IMR-90 (cell line): ENCODE data around the gene GP9. TPM values are rescaled to one million over a fixed set of nuclear protein-coding genes. Genes with fewer than 3 reads are reported as not detected.

Source experiments
- ATAC-seq: fragments of 200-7000 bp; cut with Tn5 transposase; 2 replicates; pipeline ENCODE4 v1.9.1; 2020; ENCODE audit warnings: low read depth, mild to moderate bottlenecking, moderate library complexity
- Bru-seq: library from RNA; stranded (reverse); fragments of 400-500 nt; gene quantifications from one replicate; lab custom pipeline; 2021; lab: Mats Ljungman, UMichigan
- BruChase-seq, 2 experiments: library from RNA; stranded (reverse); fragments of 400-500 nt; gene quantifications; one replicate each; lab custom pipeline; 2021; lab: Mats Ljungman, UMichigan
- BruUV-seq: library from RNA; stranded (reverse); fragments of 400-500 nt; replicated peaks from 2 replicates; lab custom pipeline; 2021; lab: Mats Ljungman, UMichigan
- CTCF ChIA-PET: fragments of 300-600 bp; formaldehyde crosslinking; extraction: SDS; loops from one replicate; lab custom pipeline; 2021; ENCODE audit warnings: antibody characterized with exemption; lab: Yijun Ruan, JAX
- POLR2A ChIA-PET: fragments of 300-600 bp; sonication (Branson Sonifier 250); formaldehyde crosslinking; loops from one replicate; lab custom pipeline; 2022; ENCODE audit warnings: antibody characterized with exemption; ENCODE audit not compliant: unreplicated experiment; lab: Charles Lee
- DNase-seq: peaks from one replicate; pipeline ENCODE4 v3.0.0; 2013
- H2AFZ ChIP-seq: replicated peaks from 2 replicates; pipeline ENCODE3; 2013; ENCODE audit warnings: low read length, mild to moderate bottlenecking; ENCODE audit not compliant: poor library complexity
- H2AK5ac ChIP-seq: 2 replicates; pipeline ENCODE4 v1.6.1; 2013; ENCODE audit warnings: low read depth, low read length, inconsistent platforms
- H2AK9ac ChIP-seq: replicated peaks from 2 replicates; pipeline ENCODE3; 2013; ENCODE audit warnings: mild to moderate bottlenecking, low read depth, low read length, moderate library complexity; ENCODE audit not compliant: poor library complexity
- H2BK120ac ChIP-seq: 2 replicates; pipeline ENCODE4 v1.6.1; 2013; ENCODE audit warnings: low read depth, low read length, inconsistent platforms
- H2BK15ac ChIP-seq: 3 replicates; pipeline ENCODE4 v1.6.1; 2013; ENCODE audit warnings: low read depth, low read length, inconsistent platforms
- H2BK20ac ChIP-seq: 2 replicates; pipeline ENCODE4 v1.6.1; 2013; ENCODE audit warnings: low read depth, mild to moderate bottlenecking, inconsistent platforms, low read length, moderate library complexity
- H2BK5ac ChIP-seq: 2 replicates; pipeline ENCODE4 v1.6.1; 2013; ENCODE audit warnings: mild to moderate bottlenecking, low read depth, low read length, inconsistent platforms; ENCODE audit not compliant: poor library complexity, severe bottlenecking
- H3K14ac ChIP-seq: replicated peaks from 2 replicates; pipeline ENCODE4 v1.6.1; 2013; ENCODE audit warnings: low read depth, low read length, inconsistent platforms
- H3K18ac ChIP-seq: 2 replicates; pipeline ENCODE4 v1.6.1; 2013; ENCODE audit warnings: low read depth, low read length, control low read depth
- H3K23ac ChIP-seq: 2 replicates; pipeline ENCODE4 v1.6.1; 2013; ENCODE audit warnings: low read depth, low read length, inconsistent platforms
- H3K27ac ChIP-seq: 2 replicates; pipeline ENCODE4 v1.5.1; 2013; ENCODE audit warnings: mild to moderate bottlenecking, control low read depth, low read length; ENCODE audit not compliant: insufficient read depth
- H3K27me3 ChIP-seq: 2 replicates; pipeline ENCODE4 v1.6.1; 2013; ENCODE audit warnings: low read length; ENCODE audit not compliant: control insufficient read depth, insufficient read depth
- H3K36me3 ChIP-seq: 2 replicates; pipeline ENCODE4 v1.6.1; 2013; ENCODE audit warnings: low read length, mixed read lengths; ENCODE audit not compliant: control insufficient read depth, insufficient read depth
- H3K4ac ChIP-seq: 2 replicates; pipeline ENCODE4 v1.6.1; 2013; ENCODE audit warnings: low read depth, low read length, inconsistent platforms
- H3K4me1 ChIP-seq: 2 replicates; pipeline ENCODE4 v1.6.1; 2013; ENCODE audit warnings: low read length, mixed read lengths; ENCODE audit not compliant: control insufficient read depth, insufficient read depth
- H3K4me2 ChIP-seq: 2 replicates; pipeline ENCODE4 v1.6.1; 2013; ENCODE audit warnings: low read depth, mild to moderate bottlenecking, control low read depth, low read length, moderate library complexity
- H3K4me3 ChIP-seq: 2 replicates; pipeline ENCODE4 v1.5.1; 2013; ENCODE audit warnings: low read depth, mild to moderate bottlenecking, control low read depth, low read length, moderate library complexity; ENCODE audit not compliant: insufficient read depth
- H3K56ac ChIP-seq: 2 replicates; pipeline ENCODE4 v1.6.1; 2013; ENCODE audit warnings: low read length, inconsistent platforms; ENCODE audit not compliant: insufficient read depth; ENCODE audit errors: extremely low read depth
- H3K79me1 ChIP-seq, 2 experiments: 2 replicates each; pipeline ENCODE4 v1.6.1; 2013; ENCODE audit warnings: low read length in 2 of 2, inconsistent platforms in 1 of 2, low read depth in 1 of 2
- H3K9ac ChIP-seq: 2 replicates; pipeline ENCODE4 v1.6.1; 2013; ENCODE audit warnings: low read depth, low read length, control low read depth
- H3K9me1 ChIP-seq: 2 replicates; pipeline ENCODE4 v1.6.1; 2013; ENCODE audit warnings: low read length, inconsistent platforms; ENCODE audit not compliant: insufficient read depth
- H3K9me3 ChIP-seq: 2 replicates; pipeline ENCODE4 v1.6.1; 2013; ENCODE audit warnings: low read length; ENCODE audit not compliant: control insufficient read depth, insufficient read depth
- H4K20me1 ChIP-seq: 2 replicates; pipeline ENCODE4 v1.6.1; 2013; ENCODE audit warnings: low read length, inconsistent platforms; ENCODE audit not compliant: insufficient read depth
- H4K5ac ChIP-seq: 2 replicates; pipeline ENCODE4 v1.6.1; 2013; ENCODE audit warnings: mild to moderate bottlenecking, low read depth, low read length, control low read depth
- H4K8ac ChIP-seq, 2 experiments: 2 replicates each; pipeline ENCODE4 v1.6.1; 2013; ENCODE audit warnings: low read depth in 2 of 2, low read length in 2 of 2, control low read depth in 1 of 2, inconsistent platforms in 1 of 2
- H4K91ac ChIP-seq: 2 replicates; pipeline ENCODE4 v1.6.1; 2013; ENCODE audit warnings: low read depth, low read length, inconsistent platforms; ENCODE audit not compliant: insufficient read depth
- WGBS, 2 experiments: methylation state at CpG; one replicate each; pipeline versions ENCODE4 v1.1.5 to v1.1.7; 2013; ENCODE audit warnings: missing lambda C conversion rate in 2 of 2; ENCODE audit not compliant: insufficient read length in 1 of 2; ENCODE audit errors: extremely low coverage in 2 of 2; 5-methylcytosine and 5-hydroxymethylcytosine counted together
- dilution Hi-C: fragments of 300-500 bp; cut with HindIII; formaldehyde crosslinking; loops from one replicate; pipeline ENCODE4 v1.14.3; 2018; ENCODE audit warnings: low sequenced_read_pairs; ENCODE audit not compliant: unreplicated experiment
- in situ Hi-C: fragments of 300-500 bp; cut with MboI; formaldehyde crosslinking; loops from 3 replicates; pipeline ENCODE4 v1.14.3; 2019; ENCODE audit warnings: low sequenced_read_pairs, inconsistent platforms, mixed read lengths
- intact Hi-C: fragments of 100-400 bp; cut with micrococcal nuclease; formaldehyde crosslinking; loops from 2 replicates; pipeline ENCODE4 v1.10.0; 2022
- long read RNA-seq: library from polyadenylated mRNA; unstranded; transcript quantifications from one replicate; pipeline ENCODE4 v2.0.0, GENCODE V29; 2021; ENCODE audit not compliant: unreplicated experiment
- polyA plus RNA-seq, 3 experiments: library from polyadenylated mRNA; depleted of rRNA; stranded (reverse); fragments of >200 nt; gene quantifications; 2 replicates each; pipeline ENCODE4 v1.2.3, GENCODE V29; 2012; ENCODE audit warnings: low replicate concordance in 1 of 3
- total RNA-seq: library from RNA; depleted of rRNA; stranded (reverse); fragments of >200 nt; gene quantifications from 2 replicates; pipeline ENCODE4 v1.2.3, GENCODE V29; 2012; rRNA removed
- TF ChIP-seq, protein P1 (sequence below): conservative IDR thresholded peaks from 2 replicates; pipeline ENCODE4 v1.5.1; 2012; ENCODE audit warnings: mild to moderate bottlenecking, low read depth, low read length, improper control_type of control experiment

The GP9 gene
- total RNA-seq (not detected in 2 replicates), polyA plus RNA-seq (2012; rRNA removed) (not detected in 2 replicates), Bru-seq, nascent RNA (not detected), BruChase-seq, experiment 1, labeled RNA remaining after a 6-hour chase (not detected), BruChase-seq, experiment 2, labeled RNA remaining after a 2-hour chase (not detected)
- not detected in 2 replicates for polyA plus RNA-seq (2012; cell fraction: cytosol; rRNA removed)
- polyA plus RNA-seq (2012; cell fraction: nucleus; rRNA removed; ENCODE audit: low replicate concordance) = not detected in 2 replicates
- long read RNA-seq = 0 reads

GRCh38 chr3:129060276-129061022 is at the start of gene GP9:
GP9 (plus strand) TSS chr3:129060779; CDS start chr3:129061740, 961 bp downstream.
- no peaks in the 10 kb centered on the region for H3K36me3 ChIP-seq
- BruUV-seq = no TSS peak

More at GRCh38 chr3:129060276-129061022, at the start of gene GP9:
- H3K23ac ChIP-seq = no peak within 1 kb of the TSS
- in situ Hi-C loops = no loop called here
- no peak within 1 kb of the TSS for H4K8ac ChIP-seq
- TF ChIP-seq, protein P1, sequence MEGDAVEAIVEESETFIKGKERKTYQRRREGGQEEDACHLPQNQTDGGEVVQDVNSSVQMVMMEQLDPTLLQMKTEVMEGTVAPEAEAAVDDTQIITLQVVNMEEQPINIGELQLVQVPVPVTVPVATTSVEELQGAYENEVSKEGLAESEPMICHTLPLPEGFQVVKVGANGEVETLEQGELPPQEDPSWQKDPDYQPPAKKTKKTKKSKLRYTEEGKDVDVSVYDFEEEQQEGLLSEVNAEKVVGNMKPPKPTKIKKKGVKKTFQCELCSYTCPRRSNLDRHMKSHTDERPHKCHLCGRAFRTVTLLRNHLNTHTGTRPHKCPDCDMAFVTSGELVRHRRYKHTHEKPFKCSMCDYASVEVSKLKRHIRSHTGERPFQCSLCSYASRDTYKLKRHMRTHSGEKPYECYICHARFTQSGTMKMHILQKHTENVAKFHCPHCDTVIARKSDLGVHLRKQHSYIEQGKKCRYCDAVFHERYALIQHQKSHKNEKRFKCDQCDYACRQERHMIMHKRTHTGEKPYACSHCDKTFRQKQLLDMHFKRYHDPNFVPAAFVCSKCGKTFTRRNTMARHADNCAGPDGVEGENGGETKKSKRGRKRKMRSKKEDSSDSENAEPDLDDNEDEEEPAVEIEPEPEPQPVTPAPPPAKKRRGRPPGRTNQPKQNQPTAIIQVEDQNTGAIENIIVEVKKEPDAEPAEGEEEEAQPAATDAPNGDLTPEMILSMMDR = no peak
- no peak within 1 kb of the TSS for H4K91ac ChIP-seq
- H4K20me1 ChIP-seq = no peaks in the 10 kb centered on the region
- H3K18ac ChIP-seq = no peak within 1 kb of the TSS
- H3K4me3 ChIP-seq = no peak within 1 kb of the TSS
- H3K4me1 ChIP-seq = peaks cover 2% of the 10 kb centered on the region; the same call in 1 of the 2 replicates
- H2AFZ ChIP-seq = no peak within 1 kb of the TSS
- H3K79me1 ChIP-seq = no peaks in the 10 kb centered on the region
- peaks cover 34% of the 10 kb centered on the region for H3K27me3 ChIP-seq
- H3K9me1 ChIP-seq = no peaks in the 10 kb centered on the region
- dilution Hi-C loops = no loop called here
- H3K27ac ChIP-seq = no peak within 1 kb of the TSS
- no peak within 1 kb of the TSS for H2BK5ac ChIP-seq
- H3K9me3 ChIP-seq = no peaks in the 10 kb centered on the region
- H2BK120ac ChIP-seq = no peak within 1 kb of the TSS
- H3K9ac ChIP-seq = no peak within 1 kb of the TSS
- H3K4me2 ChIP-seq = no peak within 1 kb of the TSS
- no peak within 1 kb of the TSS for H2AK9ac ChIP-seq
- ChIA-PET POLR2A (no interaction called here), CTCF (interaction anchor here (1.2 kb wide), 1 partner anchor 10 kb away, joined by 3 read pairs; no protein-coding TSS in a partner anchor)
- no peak within 1 kb of the TSS for H2AK5ac ChIP-seq
- no peak within 1 kb of the TSS for H4K5ac ChIP-seq
- H2BK15ac ChIP-seq = no peak within 1 kb of the TSS
- WGBS, 2 experiments = 97% methylated on average over 5 of the region's 13 CpGs; no CpG with 5 or more reads in 1 of the 2 experiments
- intact Hi-C loops = no loop called here
- no peak within 1 kb of the TSS for H3K14ac ChIP-seq
- H3K56ac ChIP-seq = no peak within 1 kb of the TSS
- DNase-seq = no peak
- ATAC-seq = no peak
- H2BK20ac ChIP-seq = no peak within 1 kb of the TSS
- H3K4ac ChIP-seq = no peak within 1 kb of the TSS
